Gastroesophageal sphincter (tissue), 3 donors: ENCODE measurements around the gene HECTD4.

ENCODE experiments used
- EP300 ChIP-seq: sonication (generic); formaldehyde crosslinking; IDR thresholded peaks from one replicate; pipeline ENCODE4 v1.6.1; 2017; ENCODE audit warnings: antibody characterized with exemption, mild to moderate bottlenecking
- POLR2A ChIP-seq, 2 donors: fragments of 450-650 bp; IDR thresholded peaks; one replicate each; pipeline ENCODE4 v1.6.1; 2017; ENCODE audit warnings: antibody characterized with exemption in 2 of 2, mild to moderate bottlenecking in 2 of 2, moderate library complexity in 1 of 2
- POLR2AphosphoS5 ChIP-seq: sonication (generic); formaldehyde crosslinking; IDR thresholded peaks from one replicate; pipeline ENCODE4 v1.6.1; 2017; ENCODE audit warnings: antibody characterized with exemption
- TF ChIP-seq, protein P1 (sequence below), 4 experiments: fragments of 200-600 bp in 2 of 4; fragments of 450-650 bp in 2 of 4; sonication (generic) in 1 of 4; IDR thresholded peaks; one replicate each; pipeline ENCODE4 v1.5.1; 2017 to 2019; ENCODE audit warnings: antibody characterized with exemption in 4 of 4, mild to moderate bottlenecking in 2 of 4, moderate library complexity in 2 of 4

DNA sequence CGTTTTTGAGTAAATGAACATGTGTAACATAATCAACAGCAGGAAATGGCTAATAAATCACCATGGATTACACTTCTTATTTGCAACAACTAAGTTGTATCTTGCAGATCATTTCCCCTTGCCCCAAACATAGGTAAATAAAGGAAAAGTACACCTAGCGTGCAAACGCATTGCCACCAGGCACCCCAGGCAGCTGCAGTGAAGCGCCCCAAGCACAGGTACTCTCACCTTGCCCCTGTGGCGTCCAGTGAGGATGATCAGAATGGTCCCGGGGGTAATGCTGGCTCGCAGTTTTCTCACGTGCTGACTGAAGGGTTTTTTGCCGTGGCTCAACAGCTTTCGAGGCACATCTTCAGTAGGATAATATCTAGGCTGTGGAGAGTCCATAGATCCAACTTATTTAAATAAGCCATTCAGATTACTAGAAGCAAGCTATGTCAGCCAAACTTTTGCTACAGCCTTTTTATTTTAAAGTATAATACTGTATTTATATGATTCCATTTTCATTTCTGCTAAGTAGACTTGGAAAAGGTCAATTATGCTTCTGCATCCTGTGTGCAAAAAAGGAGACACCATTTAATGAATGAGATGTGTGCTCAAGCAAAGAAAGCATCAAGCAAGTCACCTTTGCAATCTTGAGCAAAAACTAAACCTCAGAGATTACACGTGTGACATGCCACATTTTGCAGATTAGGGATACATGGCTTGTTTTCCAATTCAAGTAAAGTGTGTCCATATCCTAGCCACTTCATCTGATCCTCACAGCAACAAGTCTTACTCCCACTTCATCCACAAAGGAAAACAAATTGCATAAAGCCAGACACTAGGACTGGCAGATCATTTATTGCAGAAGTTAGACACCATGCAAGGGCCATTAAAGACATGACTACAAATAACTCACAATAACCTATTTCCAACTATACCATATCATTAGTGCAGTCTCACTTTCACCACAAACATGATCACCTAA lies 24.6 kb upstream of the HECTD4 start:
- no peak for TF ChIP-seq EP300
- TF ChIP-seq, protein P1, sequence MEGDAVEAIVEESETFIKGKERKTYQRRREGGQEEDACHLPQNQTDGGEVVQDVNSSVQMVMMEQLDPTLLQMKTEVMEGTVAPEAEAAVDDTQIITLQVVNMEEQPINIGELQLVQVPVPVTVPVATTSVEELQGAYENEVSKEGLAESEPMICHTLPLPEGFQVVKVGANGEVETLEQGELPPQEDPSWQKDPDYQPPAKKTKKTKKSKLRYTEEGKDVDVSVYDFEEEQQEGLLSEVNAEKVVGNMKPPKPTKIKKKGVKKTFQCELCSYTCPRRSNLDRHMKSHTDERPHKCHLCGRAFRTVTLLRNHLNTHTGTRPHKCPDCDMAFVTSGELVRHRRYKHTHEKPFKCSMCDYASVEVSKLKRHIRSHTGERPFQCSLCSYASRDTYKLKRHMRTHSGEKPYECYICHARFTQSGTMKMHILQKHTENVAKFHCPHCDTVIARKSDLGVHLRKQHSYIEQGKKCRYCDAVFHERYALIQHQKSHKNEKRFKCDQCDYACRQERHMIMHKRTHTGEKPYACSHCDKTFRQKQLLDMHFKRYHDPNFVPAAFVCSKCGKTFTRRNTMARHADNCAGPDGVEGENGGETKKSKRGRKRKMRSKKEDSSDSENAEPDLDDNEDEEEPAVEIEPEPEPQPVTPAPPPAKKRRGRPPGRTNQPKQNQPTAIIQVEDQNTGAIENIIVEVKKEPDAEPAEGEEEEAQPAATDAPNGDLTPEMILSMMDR (IDR thresholded peaks at IDR 0.05): no peak
- no peak for TF ChIP-seq POLR2A (IDR thresholded peaks at IDR 0.05)
- TF ChIP-seq POLR2AphosphoS5: no peak
